HEK293 (cell line): ENCODE measurements around the gene SMC4.

Experiments
- GLIS1 ChIP-seq: fragments of 450-650 bp; formaldehyde crosslinking; IDR thresholded peaks from 2 replicates; pipeline ENCODE4 v1.5.1; 2016; ENCODE audit warnings: missing biosample characterization, missing genetic modification characterization
- HOXA7 ChIP-seq: sonication (generic); formaldehyde crosslinking; IDR thresholded peaks from 2 replicates; pipeline ENCODE4 v1.8.1; 2022; ENCODE audit warnings: missing genetic modification reagents, borderline replicate concordance
- IKZF3 ChIP-seq: fragments of 450-650 bp; IDR thresholded peaks from 2 replicates; pipeline ENCODE4 v1.5.0; 2018; ENCODE audit warnings: missing biosample characterization, mild to moderate bottlenecking, missing genetic modification characterization, moderate library complexity
- KLF7 ChIP-seq: fragments of 450-650 bp; formaldehyde crosslinking; IDR thresholded peaks from 2 replicates; pipeline ENCODE4 v1.5.1; 2016; ENCODE audit warnings: missing biosample characterization, missing genetic modification characterization, borderline replicate concordance
- PBX3 ChIP-seq: sonication (generic); formaldehyde crosslinking; IDR thresholded peaks from 2 replicates; pipeline ENCODE4 v1.8.1; 2022; ENCODE audit warnings: mild to moderate bottlenecking, moderate library complexity, missing genetic modification reagents
- PRDM1 ChIP-seq: fragments of 450-650 bp; formaldehyde crosslinking; IDR thresholded peaks from 2 replicates; pipeline ENCODE4; 2016; ENCODE audit warnings: missing biosample characterization, missing genetic modification characterization
- PRDM6 ChIP-seq: fragments of 450-650 bp; formaldehyde crosslinking; IDR thresholded peaks from 2 replicates; pipeline ENCODE4 v1.5.1; 2017; ENCODE audit warnings: missing biosample characterization, missing genetic modification characterization
- SCRT2 ChIP-seq: fragments of 450-650 bp; formaldehyde crosslinking; IDR thresholded peaks from 2 replicates; pipeline ENCODE4 v1.5.1; 2016; ENCODE audit warnings: missing biosample characterization, missing genetic modification characterization
- SP3 ChIP-seq: fragments of 450-650 bp; formaldehyde crosslinking; IDR thresholded peaks from 2 replicates; pipeline ENCODE4 v1.5.1; 2016; ENCODE audit warnings: missing biosample characterization, missing genetic modification characterization
- TCF7L2 ChIP-seq: IDR thresholded peaks from 2 replicates; pipeline ENCODE4 v1.6.1; 2011; ENCODE audit warnings: low read depth, mild to moderate bottlenecking, inconsistent platforms, low read length, moderate library complexity, borderline replicate concordance
- ZFP3 ChIP-seq: fragments of 450-650 bp; formaldehyde crosslinking; IDR thresholded peaks from 2 replicates; pipeline ENCODE4 v1.5.1; 2016; ENCODE audit warnings: low read depth, missing biosample characterization, missing genetic modification characterization
- ZNF175 ChIP-seq: fragments of 450-650 bp; formaldehyde crosslinking; IDR thresholded peaks from 2 replicates; pipeline ENCODE4 v1.5.1; 2016; ENCODE audit warnings: missing biosample characterization, missing genetic modification characterization
- ZNF223 ChIP-seq: fragments of 450-650 bp; formaldehyde crosslinking; IDR thresholded peaks from 2 replicates; pipeline ENCODE4 v1.5.1; 2016; ENCODE audit warnings: missing biosample characterization, missing genetic modification characterization
- ZNF302 ChIP-seq: fragments of 450-650 bp; formaldehyde crosslinking; IDR thresholded peaks from 2 replicates; pipeline ENCODE4 v1.5.1; 2016; ENCODE audit warnings: missing biosample characterization, missing genetic modification characterization, low read depth
- ZNF335 ChIP-seq: fragments of 450-650 bp; formaldehyde crosslinking; conservative IDR thresholded peaks from 2 replicates; pipeline ENCODE4 v1.5.1; 2016; ENCODE audit warnings: missing biosample characterization, missing genetic modification characterization
- ZNF341 ChIP-seq: fragments of 450-650 bp; formaldehyde crosslinking; IDR thresholded peaks from 2 replicates; pipeline ENCODE4; 2016; ENCODE audit warnings: low read depth, missing biosample characterization, missing genetic modification characterization
- ZNF354C ChIP-seq: fragments of 450-650 bp; formaldehyde crosslinking; IDR thresholded peaks from 2 replicates; pipeline ENCODE4 v1.5.1; 2016; ENCODE audit warnings: missing biosample characterization, missing genetic modification characterization, low read depth, borderline replicate concordance
- ZNF362 ChIP-seq: fragments of 450-650 bp; formaldehyde crosslinking; IDR thresholded peaks from 2 replicates; pipeline ENCODE4 v1.5.1; 2016; ENCODE audit warnings: missing biosample characterization, missing genetic modification characterization
- ZNF37A ChIP-seq: fragments of 450-650 bp; IDR thresholded peaks from 2 replicates; pipeline ENCODE4 v1.5.1; 2018; ENCODE audit warnings: missing biosample characterization, missing genetic modification characterization
- ZNF48 ChIP-seq: fragments of 450-650 bp; formaldehyde crosslinking; IDR thresholded peaks from 2 replicates; pipeline ENCODE4 v1.5.1; 2016; ENCODE audit warnings: missing biosample characterization, missing genetic modification characterization
- ZNF488 ChIP-seq: fragments of 450-650 bp; formaldehyde crosslinking; IDR thresholded peaks from 2 replicates; pipeline ENCODE4 v1.5.1; 2016; ENCODE audit warnings: missing biosample characterization, missing genetic modification characterization
- ZNF518A ChIP-seq: fragments of 450-650 bp; formaldehyde crosslinking; conservative IDR thresholded peaks from 2 replicates; pipeline ENCODE4 v1.5.1; 2016; ENCODE audit warnings: low read depth, missing biosample characterization, missing genetic modification characterization
- ZNF544 ChIP-seq: fragments of 450-650 bp; formaldehyde crosslinking; IDR thresholded peaks from 2 replicates; pipeline ENCODE4 v1.5.0; 2017; ENCODE audit warnings: missing biosample characterization, missing genetic modification characterization
- ZNF571 ChIP-seq: fragments of 450-650 bp; formaldehyde crosslinking; IDR thresholded peaks from 2 replicates; pipeline ENCODE4 v1.5.0; 2017; ENCODE audit warnings: missing biosample characterization, missing genetic modification characterization
- ZNF623 ChIP-seq: fragments of 450-650 bp; formaldehyde crosslinking; IDR thresholded peaks from 2 replicates; pipeline ENCODE4 v1.5.1; 2016; ENCODE audit warnings: missing biosample characterization, missing genetic modification characterization
- ZNF639 ChIP-seq: fragments of 450-650 bp; formaldehyde crosslinking; IDR thresholded peaks from 2 replicates; pipeline ENCODE4 v1.5.1; 2016; ENCODE audit warnings: missing biosample characterization, missing genetic modification characterization
- ZNF768 ChIP-seq: fragments of 450-650 bp; formaldehyde crosslinking; IDR thresholded peaks from 2 replicates; pipeline ENCODE4 v1.5.1; 2018; ENCODE audit warnings: missing biosample characterization, mild to moderate bottlenecking, missing genetic modification characterization
- ZNF777 ChIP-seq: fragments of 450-650 bp; formaldehyde crosslinking; IDR thresholded peaks from 2 replicates; pipeline ENCODE4 v1.5.1; 2017; ENCODE audit warnings: missing biosample characterization, missing genetic modification characterization, borderline replicate concordance
- ZNF785 ChIP-seq: fragments of 450-650 bp; formaldehyde crosslinking; IDR thresholded peaks from 2 replicates; pipeline ENCODE4 v1.5.1; 2016; ENCODE audit warnings: missing biosample characterization, missing genetic modification characterization

Gene SMC4

GRCh38 chr3:160399125-160400029, at the start of gene SMC4, which contains the start of gene IFT80 (continued):
- TF ChIP-seq ZNF354C, result no peak
- peak; percentile 86 for TF ChIP-seq SP3 (tag by site-specific recombination)
- TF ChIP-seq ZFP3 (tag by site-specific recombination), result no peak
- TF ChIP-seq ZNF544 (tag by site-specific recombination), result no peak
- TF ChIP-seq ZNF518A (tag by site-specific recombination), result no peak
- TF ChIP-seq ZNF302 (tag by site-specific recombination), result no peak
- TF ChIP-seq GLIS1 (tag by site-specific recombination), result no peak
- peak; percentile 41; the same call in 1 of the 2 replicates for TF ChIP-seq ZNF639 (tag by site-specific recombination)
- peak; percentile 90 for TF ChIP-seq ZNF341 (tag by site-specific recombination)
- no peak for TF ChIP-seq ZNF48 (tag by site-specific recombination)
- no peak for TF ChIP-seq ZNF768 (tag by site-specific recombination)
- TF ChIP-seq IKZF3, result peak; percentile 25; the same call in 1 of the 2 replicates
- TF ChIP-seq ZNF488 (tag by site-specific recombination), result no peak
- TF ChIP-seq ZNF777 (tag by site-specific recombination), result no peak
- no peak for TF ChIP-seq ZNF571 (tag by site-specific recombination)
- no peak for TF ChIP-seq ZNF623 (tag by site-specific recombination)
- TF ChIP-seq ZNF362 (tag by site-specific recombination), result peak; percentile 85
- TF ChIP-seq ZNF175, result no peak
- no peak for TF ChIP-seq ZNF37A (tag by site-specific recombination)
- no peak for TF ChIP-seq TCF7L2
- TF ChIP-seq SCRT2 (tag by site-specific recombination), result no peak
- no peak for TF ChIP-seq PBX3 (CRISPR knock-in tag)
- TF ChIP-seq ZNF223, result no peak
- no peak for TF ChIP-seq PRDM1
- TF ChIP-seq ZNF335, result peak; percentile 90
- TF ChIP-seq PRDM6 (tag by site-specific recombination), result 0 out of 2 replicates have a peak, but pooled peaks have one; percentile 15
- peak; percentile 36; the same call in 1 of the 2 replicates for TF ChIP-seq KLF7 (tag by site-specific recombination)
- no peak for TF ChIP-seq HOXA7 (CRISPR knock-in tag)
- TF ChIP-seq ZNF785 (tag by site-specific recombination), result no peak
